GM10266 (cell line): ENCODE measurements around the gene AKAP3.

Experiments used
- DNase-seq: peaks from one replicate; pipeline ENCODE4 v3.0.0; 2012; ENCODE audit errors: extremely low spot score
- CTCF ChIP-seq: IDR thresholded peaks from 2 replicates; pipeline ENCODE4 v1.5.1; 2012; ENCODE audit warnings: mild to moderate bottlenecking, low read depth; ENCODE audit not compliant: control insufficient read depth, insufficient read depth; ENCODE audit errors: missing control alignments

AKAP3 gene

GRCh38 chr12:4566474-4566873, 82.4 kb downstream of the AKAP3 start:
- TF ChIP-seq CTCF: no peak
- DNase-seq: no peak
